Measurements from ENCODE around the gene AFMID. TPM values are rescaled to one million over a fixed set of nuclear protein-coding genes. Genes with fewer than 3 reads are reported as not detected.

AFMID gene
- total and polyA plus RNA-seq, 2 of the 13 experiments (the other 11 are each of a cell fraction or from before 2014, with no cell fraction given): 249 to 270 TPM

DNA sequence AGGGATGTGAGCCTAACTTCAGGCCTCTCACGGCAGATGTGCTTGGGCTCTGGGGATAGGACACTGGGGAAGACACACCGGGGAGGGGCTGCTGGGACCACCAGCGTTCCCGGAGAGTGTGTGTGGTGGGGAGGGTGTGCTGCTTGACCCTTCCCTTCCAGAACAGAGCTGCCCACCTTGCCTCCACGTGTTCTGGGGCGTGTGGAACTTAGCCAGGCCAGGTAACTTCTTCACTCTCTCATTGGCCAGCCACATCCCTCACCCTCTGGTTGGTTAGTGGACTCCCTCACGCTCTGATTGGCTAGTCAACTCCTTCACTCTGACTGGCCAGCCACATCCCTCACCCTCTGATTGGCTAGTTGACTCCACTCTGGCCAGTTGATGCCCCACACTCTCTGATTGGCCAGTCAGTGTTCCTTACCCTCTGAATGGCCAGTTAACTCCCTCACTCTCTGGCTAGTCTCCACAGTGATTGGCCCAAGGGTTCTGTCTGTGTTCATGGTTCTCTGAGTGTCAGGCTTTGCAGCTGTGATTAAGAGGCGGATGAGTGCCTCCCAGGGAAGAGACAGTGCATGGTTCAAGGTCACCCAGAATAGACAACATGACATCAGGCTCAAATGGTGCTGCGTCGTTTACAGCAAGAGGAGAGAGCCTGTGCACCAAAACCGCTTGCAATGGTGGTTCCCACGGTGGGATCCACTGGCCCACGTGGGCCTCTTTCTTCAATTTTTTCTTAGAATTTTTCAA is 54.3 kb downstream of the AFMID start (continued):
- no peak for TF ChIP-seq SMARCC2 (IDR thresholded peaks at IDR 0.05)
- TF ChIP-seq MLLT10 (CRISPR knock-in tag; IDR thresholded peaks at IDR 0.05): no peak
- TF ChIP-seq GLI4 (CRISPR knock-in tag; IDR thresholded peaks at IDR 0.05; ENCODE audit: borderline replicate concordance): peak; percentile 86
- 0 out of 2 replicates have a peak, but pooled peaks have one; percentile 21 for TF ChIP-seq CBFB (CRISPR knock-in tag; IDR thresholded peaks at IDR 0.05)
- TF ChIP-seq RFX5 (IDR thresholded peaks at IDR 0.05; ENCODE audit: low read depth, low read length): peak; percentile 78
- peak; percentile 77 for TF ChIP-seq PHF21A (CRISPR knock-in tag; IDR thresholded peaks at IDR 0.05)
- TF ChIP-seq MAFF (IDR thresholded peaks at IDR 0.05; ENCODE audit: low read depth, low read length): no peak
- TF ChIP-seq, protein P1, sequence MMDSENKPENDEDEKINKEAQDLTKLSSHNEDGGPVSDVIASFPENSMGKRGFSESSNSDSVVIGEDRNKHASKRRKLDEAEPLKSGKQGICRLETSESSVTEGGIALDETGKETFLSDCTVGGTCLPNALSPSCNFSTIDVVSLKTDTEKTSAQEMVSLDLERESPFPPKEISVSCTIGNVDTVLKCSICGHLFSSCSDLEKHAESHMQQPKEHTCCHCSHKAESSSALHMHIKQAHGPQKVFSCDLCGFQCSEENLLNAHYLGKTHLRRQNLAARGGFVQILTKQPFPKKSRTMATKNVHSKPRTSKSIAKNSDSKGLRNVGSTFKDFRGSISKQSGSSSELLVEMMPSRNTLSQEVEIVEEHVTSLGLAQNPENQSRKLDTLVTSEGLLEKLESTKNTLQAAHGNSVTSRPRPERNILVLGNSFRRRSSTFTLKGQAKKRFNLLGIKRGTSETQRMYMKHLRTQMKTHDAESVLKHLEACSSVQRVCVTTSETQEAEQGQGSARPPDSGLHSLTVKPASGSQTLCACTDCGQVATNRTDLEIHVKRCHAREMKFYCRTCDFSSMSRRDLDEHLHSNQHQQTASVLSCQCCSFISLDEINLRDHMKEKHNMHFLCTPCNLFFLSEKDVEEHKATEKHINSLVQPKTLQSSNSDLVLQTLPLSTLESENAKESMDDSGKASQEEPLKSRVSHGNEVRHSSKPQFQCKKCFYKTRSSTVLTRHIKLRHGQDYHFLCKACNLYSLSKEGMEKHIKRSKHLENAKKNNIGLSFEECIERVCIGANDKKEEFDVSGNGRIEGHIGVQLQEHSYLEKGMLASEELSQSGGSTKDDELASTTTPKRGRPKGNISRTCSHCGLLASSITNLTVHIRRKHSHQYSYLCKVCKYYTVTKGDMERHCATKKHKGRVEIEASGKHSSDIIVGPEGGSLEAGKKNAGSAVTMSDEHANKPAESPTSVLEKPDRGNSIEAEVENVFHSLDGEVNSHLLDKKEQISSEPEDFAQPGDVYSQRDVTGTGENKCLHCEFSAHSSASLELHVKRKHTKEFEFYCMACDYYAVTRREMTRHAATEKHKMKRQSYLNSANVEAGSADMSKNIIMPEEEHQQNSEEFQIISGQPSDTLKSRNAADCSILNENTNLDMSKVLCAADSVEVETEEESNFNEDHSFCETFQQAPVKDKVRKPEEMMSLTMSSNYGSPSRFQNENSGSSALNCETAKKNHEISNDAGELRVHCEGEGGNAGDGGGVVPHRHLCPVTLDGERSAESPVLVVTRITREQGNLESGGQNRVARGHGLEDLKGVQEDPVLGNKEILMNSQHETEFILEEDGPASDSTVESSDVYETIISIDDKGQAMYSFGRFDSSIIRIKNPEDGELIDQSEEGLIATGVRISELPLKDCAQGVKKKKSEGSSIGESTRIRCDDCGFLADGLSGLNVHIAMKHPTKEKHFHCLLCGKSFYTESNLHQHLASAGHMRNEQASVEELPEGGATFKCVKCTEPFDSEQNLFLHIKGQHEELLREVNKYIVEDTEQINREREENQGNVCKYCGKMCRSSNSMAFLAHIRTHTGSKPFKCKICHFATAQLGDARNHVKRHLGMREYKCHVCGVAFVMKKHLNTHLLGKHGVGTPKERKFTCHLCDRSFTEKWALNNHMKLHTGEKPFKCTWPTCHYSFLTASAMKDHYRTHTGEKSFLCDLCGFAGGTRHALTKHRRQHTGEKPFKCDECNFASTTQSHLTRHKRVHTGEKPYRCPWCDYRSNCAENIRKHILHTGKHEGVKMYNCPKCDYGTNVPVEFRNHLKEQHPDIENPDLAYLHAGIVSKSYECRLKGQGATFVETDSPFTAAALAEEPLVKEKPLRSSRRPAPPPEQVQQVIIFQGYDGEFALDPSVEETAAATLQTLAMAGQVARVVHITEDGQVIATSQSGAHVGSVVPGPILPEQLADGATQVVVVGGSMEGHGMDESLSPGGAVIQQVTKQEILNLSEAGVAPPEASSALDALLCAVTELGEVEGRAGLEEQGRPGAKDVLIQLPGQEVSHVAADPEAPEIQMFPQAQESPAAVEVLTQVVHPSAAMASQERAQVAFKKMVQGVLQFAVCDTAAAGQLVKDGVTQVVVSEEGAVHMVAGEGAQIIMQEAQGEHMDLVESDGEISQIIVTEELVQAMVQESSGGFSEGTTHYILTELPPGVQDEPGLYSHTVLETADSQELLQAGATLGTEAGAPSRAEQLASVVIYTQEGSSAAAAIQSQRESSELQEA (CRISPR knock-in tag; IDR thresholded peaks at IDR 0.05; ENCODE audit: not compliant biosample characterization): peak; percentile 29
- TF ChIP-seq, protein P2, sequence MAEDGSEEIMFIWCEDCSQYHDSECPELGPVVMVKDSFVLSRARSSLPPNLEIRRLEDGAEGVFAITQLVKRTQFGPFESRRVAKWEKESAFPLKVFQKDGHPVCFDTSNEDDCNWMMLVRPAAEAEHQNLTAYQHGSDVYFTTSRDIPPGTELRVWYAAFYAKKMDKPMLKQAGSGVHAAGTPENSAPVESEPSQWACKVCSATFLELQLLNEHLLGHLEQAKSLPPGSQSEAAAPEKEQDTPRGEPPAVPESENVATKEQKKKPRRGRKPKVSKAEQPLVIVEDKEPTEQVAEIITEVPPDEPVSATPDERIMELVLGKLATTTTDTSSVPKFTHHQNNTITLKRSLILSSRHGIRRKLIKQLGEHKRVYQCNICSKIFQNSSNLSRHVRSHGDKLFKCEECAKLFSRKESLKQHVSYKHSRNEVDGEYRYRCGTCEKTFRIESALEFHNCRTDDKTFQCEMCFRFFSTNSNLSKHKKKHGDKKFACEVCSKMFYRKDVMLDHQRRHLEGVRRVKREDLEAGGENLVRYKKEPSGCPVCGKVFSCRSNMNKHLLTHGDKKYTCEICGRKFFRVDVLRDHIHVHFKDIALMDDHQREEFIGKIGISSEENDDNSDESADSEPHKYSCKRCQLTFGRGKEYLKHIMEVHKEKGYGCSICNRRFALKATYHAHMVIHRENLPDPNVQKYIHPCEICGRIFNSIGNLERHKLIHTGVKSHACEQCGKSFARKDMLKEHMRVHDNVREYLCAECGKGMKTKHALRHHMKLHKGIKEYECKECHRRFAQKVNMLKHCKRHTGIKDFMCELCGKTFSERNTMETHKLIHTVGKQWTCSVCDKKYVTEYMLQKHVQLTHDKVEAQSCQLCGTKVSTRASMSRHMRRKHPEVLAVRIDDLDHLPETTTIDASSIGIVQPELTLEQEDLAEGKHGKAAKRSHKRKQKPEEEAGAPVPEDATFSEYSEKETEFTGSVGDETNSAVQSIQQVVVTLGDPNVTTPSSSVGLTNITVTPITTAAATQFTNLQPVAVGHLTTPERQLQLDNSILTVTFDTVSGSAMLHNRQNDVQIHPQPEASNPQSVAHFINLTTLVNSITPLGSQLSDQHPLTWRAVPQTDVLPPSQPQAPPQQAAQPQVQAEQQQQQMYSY (CRISPR knock-in tag; IDR thresholded peaks at IDR 0.05): no peak
- TF ChIP-seq FOXJ3 (CRISPR knock-in tag; IDR thresholded peaks at IDR 0.05; ENCODE audit: borderline replicate concordance): no peak
- peak; percentile 47; the same call in 1 of the 2 replicates for TF ChIP-seq ZNF124 (CRISPR knock-in tag; IDR thresholded peaks at IDR 0.05)
- TF ChIP-seq ASH2L (IDR thresholded peaks at IDR 0.05; ENCODE audit: insufficient read length, low read depth, low read length): peak; percentile 60
- TF ChIP-seq, protein P3, sequence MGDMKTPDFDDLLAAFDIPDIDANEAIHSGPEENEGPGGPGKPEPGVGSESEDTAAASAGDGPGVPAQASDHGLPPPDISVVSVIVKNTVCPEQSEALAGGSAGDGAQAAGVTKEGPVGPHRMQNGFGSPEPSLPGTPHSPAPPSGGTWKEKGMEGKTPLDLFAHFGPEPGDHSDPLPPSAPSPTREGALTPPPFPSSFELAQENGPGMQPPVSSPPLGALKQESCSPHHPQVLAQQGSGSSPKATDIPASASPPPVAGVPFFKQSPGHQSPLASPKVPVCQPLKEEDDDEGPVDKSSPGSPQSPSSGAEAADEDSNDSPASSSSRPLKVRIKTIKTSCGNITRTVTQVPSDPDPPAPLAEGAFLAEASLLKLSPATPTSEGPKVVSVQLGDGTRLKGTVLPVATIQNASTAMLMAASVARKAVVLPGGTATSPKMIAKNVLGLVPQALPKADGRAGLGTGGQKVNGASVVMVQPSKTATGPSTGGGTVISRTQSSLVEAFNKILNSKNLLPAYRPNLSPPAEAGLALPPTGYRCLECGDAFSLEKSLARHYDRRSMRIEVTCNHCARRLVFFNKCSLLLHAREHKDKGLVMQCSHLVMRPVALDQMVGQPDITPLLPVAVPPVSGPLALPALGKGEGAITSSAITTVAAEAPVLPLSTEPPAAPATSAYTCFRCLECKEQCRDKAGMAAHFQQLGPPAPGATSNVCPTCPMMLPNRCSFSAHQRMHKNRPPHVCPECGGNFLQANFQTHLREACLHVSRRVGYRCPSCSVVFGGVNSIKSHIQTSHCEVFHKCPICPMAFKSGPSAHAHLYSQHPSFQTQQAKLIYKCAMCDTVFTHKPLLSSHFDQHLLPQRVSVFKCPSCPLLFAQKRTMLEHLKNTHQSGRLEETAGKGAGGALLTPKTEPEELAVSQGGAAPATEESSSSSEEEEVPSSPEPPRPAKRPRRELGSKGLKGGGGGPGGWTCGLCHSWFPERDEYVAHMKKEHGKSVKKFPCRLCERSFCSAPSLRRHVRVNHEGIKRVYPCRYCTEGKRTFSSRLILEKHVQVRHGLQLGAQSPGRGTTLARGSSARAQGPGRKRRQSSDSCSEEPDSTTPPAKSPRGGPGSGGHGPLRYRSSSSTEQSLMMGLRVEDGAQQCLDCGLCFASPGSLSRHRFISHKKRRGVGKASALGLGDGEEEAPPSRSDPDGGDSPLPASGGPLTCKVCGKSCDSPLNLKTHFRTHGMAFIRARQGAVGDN (CRISPR knock-in tag; IDR thresholded peaks at IDR 0.05): peak; percentile 89

Data from HepG2 (cell line).